ENCODE results near the gene ABTB2. TPM values are rescaled to one million over a fixed set of nuclear protein-coding genes. Genes with fewer than 3 reads are reported as not detected.

The ABTB2 gene
- total and polyA plus RNA-seq, 2 experiments from 2014 or later, result 2.6 to 12.1 TPM

DNA sequence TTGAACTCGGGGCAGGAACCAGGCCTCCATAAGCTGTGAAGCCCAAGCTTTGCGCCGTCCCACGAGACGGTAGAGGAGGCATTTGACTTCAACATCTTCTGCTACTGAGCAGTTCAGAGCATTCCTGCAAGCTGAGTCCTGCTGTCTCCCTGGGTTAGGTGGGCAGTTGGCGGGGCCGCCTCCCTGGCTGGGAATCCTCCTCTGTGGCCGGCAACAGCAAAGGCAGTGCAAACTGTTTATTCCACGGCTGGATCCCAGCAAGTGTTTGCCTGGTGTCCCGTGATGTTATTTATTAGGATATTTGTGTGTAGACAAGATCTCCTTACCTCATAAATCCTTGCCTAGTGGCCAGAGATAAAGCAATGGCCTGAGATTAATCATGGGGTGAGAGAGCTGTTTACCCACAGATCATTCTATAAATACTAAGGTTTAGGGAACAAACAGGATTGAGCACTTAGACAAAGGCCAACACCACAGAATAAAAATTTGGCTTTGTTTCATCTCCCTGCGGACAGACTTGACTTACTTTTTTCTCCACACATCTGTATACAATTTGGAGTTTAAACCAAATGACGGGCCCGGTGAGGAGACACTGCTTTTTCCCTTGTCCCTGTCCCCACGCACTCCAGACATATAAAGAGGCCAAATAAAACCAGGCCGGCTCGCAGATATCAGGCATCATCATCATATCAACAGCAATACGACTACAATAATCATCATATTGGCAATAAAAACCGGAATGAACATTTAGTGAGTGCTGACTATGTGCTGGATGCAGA is 189.0 kb downstream of the ABTB2 start (continued):
- TF ChIP-seq, protein P1, sequence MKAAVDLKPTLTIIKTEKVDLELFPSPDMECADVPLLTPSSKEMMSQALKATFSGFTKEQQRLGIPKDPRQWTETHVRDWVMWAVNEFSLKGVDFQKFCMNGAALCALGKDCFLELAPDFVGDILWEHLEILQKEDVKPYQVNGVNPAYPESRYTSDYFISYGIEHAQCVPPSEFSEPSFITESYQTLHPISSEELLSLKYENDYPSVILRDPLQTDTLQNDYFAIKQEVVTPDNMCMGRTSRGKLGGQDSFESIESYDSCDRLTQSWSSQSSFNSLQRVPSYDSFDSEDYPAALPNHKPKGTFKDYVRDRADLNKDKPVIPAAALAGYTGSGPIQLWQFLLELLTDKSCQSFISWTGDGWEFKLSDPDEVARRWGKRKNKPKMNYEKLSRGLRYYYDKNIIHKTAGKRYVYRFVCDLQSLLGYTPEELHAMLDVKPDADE (IDR thresholded peaks at IDR 0.05), result no peak
- TF ChIP-seq NANOG (IDR thresholded peaks at IDR 0.05; ENCODE audit: borderline replicate concordance) (no peak), STAT1 (IDR thresholded peaks at IDR 0.05; ENCODE audit: unreplicated experiment) (no peak), EZH2phosphoT487 (IDR thresholded peaks at IDR 0.05; ENCODE audit: unreplicated experiment) (no peak), CREB1 (CRISPR knock-in tag; IDR thresholded peaks at IDR 0.05; ENCODE audit: low read depth) (no peak), POLR2AphosphoS5 (IDR thresholded peaks at IDR 0.05; ENCODE audit: low read depth) (no peak), ZNF114 (CRISPR knock-in tag; IDR thresholded peaks at IDR 0.05) (no peak)
- TF ChIP-seq, protein P2, sequence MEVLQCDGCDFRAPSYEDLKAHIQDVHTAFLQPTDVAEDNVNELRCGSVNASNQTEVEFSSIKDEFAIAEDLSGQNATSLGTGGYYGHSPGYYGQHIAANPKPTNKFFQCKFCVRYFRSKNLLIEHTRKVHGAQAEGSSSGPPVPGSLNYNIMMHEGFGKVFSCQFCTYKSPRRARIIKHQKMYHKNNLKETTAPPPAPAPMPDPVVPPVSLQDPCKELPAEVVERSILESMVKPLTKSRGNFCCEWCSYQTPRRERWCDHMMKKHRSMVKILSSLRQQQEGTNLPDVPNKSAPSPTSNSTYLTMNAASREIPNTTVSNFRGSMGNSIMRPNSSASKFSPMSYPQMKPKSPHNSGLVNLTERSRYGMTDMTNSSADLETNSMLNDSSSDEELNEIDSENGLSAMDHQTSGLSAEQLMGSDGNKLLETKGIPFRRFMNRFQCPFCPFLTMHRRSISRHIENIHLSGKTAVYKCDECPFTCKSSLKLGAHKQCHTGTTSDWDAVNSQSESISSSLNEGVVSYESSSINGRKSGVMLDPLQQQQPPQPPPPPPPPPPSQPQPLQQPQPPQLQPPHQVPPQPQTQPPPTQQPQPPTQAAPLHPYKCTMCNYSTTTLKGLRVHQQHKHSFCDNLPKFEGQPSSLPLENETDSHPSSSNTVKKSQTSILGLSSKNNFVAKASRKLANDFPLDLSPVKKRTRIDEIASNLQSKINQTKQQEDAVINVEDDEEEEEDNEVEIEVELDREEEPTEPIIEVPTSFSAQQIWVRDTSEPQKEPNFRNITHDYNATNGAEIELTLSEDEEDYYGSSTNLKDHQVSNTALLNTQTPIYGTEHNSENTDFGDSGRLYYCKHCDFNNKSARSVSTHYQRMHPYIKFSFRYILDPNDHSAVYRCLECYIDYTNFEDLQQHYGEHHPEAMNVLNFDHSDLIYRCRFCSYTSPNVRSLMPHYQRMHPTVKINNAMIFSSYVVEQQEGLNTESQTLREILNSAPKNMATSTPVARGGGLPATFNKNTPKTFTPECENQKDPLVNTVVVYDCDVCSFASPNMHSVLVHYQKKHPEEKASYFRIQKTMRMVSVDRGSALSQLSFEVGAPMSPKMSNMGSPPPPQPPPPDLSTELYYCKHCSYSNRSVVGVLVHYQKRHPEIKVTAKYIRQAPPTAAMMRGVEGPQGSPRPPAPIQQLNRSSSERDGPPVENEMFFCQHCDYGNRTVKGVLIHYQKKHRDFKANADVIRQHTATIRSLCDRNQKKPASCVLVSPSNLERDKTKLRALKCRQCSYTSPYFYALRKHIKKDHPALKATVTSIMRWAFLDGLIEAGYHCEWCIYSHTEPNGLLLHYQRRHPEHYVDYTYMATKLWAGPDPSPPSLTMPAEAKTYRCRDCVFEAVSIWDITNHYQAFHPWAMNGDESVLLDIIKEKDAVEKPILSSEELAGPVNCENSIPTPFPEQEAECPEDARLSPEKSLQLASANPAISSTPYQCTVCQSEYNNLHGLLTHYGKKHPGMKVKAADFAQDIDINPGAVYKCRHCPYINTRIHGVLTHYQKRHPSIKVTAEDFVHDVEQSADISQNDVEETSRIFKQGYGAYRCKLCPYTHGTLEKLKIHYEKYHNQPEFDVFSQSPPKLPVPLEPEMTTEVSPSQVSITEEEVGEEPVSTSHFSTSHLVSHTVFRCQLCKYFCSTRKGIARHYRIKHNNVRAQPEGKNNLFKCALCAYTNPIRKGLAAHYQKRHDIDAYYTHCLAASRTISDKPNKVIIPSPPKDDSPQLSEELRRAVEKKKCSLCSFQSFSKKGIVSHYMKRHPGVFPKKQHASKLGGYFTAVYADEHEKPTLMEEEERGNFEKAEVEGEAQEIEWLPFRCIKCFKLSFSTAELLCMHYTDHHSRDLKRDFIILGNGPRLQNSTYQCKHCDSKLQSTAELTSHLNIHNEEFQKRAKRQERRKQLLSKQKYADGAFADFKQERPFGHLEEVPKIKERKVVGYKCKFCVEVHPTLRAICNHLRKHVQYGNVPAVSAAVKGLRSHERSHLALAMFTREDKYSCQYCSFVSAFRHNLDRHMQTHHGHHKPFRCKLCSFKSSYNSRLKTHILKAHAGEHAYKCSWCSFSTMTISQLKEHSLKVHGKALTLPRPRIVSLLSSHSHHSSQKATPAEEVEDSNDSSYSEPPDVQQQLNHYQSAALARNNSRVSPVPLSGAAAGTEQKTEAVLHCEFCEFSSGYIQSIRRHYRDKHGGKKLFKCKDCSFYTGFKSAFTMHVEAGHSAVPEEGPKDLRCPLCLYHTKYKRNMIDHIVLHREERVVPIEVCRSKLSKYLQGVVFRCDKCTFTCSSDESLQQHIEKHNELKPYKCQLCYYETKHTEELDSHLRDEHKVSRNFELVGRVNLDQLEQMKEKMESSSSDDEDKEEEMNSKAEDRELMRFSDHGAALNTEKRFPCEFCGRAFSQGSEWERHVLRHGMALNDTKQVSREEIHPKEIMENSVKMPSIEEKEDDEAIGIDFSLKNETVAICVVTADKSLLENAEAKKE (CRISPR knock-in tag; IDR thresholded peaks at IDR 0.05), result no peak

DNA sequence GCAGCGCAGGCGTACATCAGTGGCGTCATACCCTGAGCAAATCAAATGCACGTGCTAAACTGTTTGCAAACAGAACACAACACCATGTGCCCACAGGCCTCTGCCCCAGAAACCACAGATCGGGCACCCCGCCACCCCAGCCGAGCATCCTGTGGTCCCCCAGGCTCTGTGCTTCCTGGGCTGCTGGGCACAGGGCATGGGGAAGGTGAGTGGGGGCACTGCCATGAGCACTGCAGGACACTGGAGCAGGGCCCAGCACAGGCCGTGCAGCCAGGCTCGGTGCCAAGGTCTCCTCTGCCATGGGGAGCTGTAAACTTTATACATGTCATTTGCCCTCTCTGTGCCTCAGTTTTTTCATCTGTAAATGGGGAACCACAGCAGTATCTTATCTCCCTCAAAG is 189.8 kb downstream of the ABTB2 start:
- no peak overlapping the region for H3K4me2 ChIP-seq
- Mint-ChIP-seq H3K4me3 (no peak overlapping the region), H3K27ac (no peak overlapping the region), H3K27me3 (ENCODE audit: insufficient read depth, low read depth, poor library complexity) (peaks cover 10% of the 10 kb centered on the region), H3K9me3 (no peaks in the 10 kb centered on the region; the same call in 2 of the 3 replicates), H3K4me1 (peaks cover 4% of the 10 kb centered on the region; the same call in 1 of the 3 replicates), H3K36me3 (ENCODE audit: low read depth) (peaks cover 13% of the 10 kb centered on the region; the same call in 2 of the 3 replicates)
- H3K9me2 ChIP-seq (ENCODE audit: insufficient read depth), result no peaks in the 10 kb centered on the region
- H3K79me2 ChIP-seq (replicated peaks; ENCODE audit: insufficient read depth), result no peaks in the 10 kb centered on the region
- H3K4me3 ChIP-seq, result no peak overlapping the region
- ATAC-seq, result no peak
- no peak overlapping the region for H2AFZ ChIP-seq
- no peaks in the 10 kb centered on the region for H3K36me3 ChIP-seq (ENCODE audit: insufficient read depth)
- no peak for DNase-seq (ENCODE audit: low spot score)
- H3K4me1 ChIP-seq (ENCODE audit: insufficient read depth), result no peaks in the 10 kb centered on the region
- H4K20me1 ChIP-seq (replicated peaks; ENCODE audit: insufficient read depth), result no peaks in the 10 kb centered on the region; the same call in 1 of the 2 replicates
- no peak for TF ChIP-seq EZH2 (IDR thresholded peaks at IDR 0.05; ENCODE audit: low read depth, unreplicated experiment)
- TF ChIP-seq, protein P3, sequence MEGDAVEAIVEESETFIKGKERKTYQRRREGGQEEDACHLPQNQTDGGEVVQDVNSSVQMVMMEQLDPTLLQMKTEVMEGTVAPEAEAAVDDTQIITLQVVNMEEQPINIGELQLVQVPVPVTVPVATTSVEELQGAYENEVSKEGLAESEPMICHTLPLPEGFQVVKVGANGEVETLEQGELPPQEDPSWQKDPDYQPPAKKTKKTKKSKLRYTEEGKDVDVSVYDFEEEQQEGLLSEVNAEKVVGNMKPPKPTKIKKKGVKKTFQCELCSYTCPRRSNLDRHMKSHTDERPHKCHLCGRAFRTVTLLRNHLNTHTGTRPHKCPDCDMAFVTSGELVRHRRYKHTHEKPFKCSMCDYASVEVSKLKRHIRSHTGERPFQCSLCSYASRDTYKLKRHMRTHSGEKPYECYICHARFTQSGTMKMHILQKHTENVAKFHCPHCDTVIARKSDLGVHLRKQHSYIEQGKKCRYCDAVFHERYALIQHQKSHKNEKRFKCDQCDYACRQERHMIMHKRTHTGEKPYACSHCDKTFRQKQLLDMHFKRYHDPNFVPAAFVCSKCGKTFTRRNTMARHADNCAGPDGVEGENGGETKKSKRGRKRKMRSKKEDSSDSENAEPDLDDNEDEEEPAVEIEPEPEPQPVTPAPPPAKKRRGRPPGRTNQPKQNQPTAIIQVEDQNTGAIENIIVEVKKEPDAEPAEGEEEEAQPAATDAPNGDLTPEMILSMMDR (conservative IDR thresholded peaks at IDR 0.05; ENCODE audit: low read depth in 2 of 2), result no peak
- no peak for TF ChIP-seq POLR2AphosphoS5 (IDR thresholded peaks at IDR 0.05; ENCODE audit: low read depth)
- TF ChIP-seq JUNB (IDR thresholded peaks at IDR 0.05; ENCODE audit: unreplicated experiment), result no peak
- no peak for TF ChIP-seq CREB1 (CRISPR knock-in tag; IDR thresholded peaks at IDR 0.05; ENCODE audit: low read depth)
- TF ChIP-seq ZNF331 (CRISPR knock-in tag; IDR thresholded peaks at IDR 0.05; ENCODE audit: low read depth), result no peak
- TF ChIP-seq ZNF114 (CRISPR knock-in tag; IDR thresholded peaks at IDR 0.05), result no peak
- no peak for TF ChIP-seq STAT1 (IDR thresholded peaks at IDR 0.05; ENCODE audit: unreplicated experiment)
- TF ChIP-seq, protein P1 (IDR thresholded peaks at IDR 0.05), result no peak
- no peaks in the 10 kb centered on the region for H3K27me3 ChIP-seq (ENCODE audit: insufficient read depth)
- H3F3A ChIP-seq (replicated peaks; ENCODE audit: low read depth), result no peaks in the 10 kb centered on the region
- H3K27ac ChIP-seq (ENCODE audit: low read depth), result no peak overlapping the region

All from GM23338 (cell line).